HUDEP-2 (cell line): ENCODE data around the gene FNDC3B.

Experiments
- DNase-seq, 76 experiments: peaks; one replicate each; lab custom pipeline; 2025; ENCODE audit not compliant: unreplicated experiment in 76 of 76; lab: John Stamatoyannopoulos, UW

FNDC3B gene

GRCh38 chr3:172296975-172297332 lies 257.6 kb downstream of the FNDC3B start:
- no peak for DNase-seq

DNA sequence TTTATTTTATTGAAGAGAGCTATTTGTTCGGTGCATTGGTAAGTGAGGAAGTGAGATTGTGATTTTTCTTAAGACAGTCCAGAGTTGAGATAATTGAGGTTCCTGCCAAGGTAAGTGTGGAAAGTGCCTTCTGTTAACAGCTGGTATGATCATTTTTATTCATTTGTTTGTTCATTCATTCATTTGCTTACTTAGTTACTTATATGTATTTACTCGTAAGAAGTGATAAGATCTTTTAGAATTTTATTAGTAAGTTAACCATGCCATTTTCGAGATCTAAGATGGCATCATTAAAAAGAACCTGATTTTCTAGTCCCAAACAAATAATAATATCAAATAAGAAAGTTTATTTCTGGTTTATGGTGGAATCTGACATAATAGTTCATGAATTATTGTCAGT lies 258.9 kb downstream of the FNDC3B start:
- DNase-seq, result no peak

GRCh38 chr3:172300187-172300586 lies 260.8 kb downstream of the FNDC3B start:
- no peak for DNase-seq

DNA sequence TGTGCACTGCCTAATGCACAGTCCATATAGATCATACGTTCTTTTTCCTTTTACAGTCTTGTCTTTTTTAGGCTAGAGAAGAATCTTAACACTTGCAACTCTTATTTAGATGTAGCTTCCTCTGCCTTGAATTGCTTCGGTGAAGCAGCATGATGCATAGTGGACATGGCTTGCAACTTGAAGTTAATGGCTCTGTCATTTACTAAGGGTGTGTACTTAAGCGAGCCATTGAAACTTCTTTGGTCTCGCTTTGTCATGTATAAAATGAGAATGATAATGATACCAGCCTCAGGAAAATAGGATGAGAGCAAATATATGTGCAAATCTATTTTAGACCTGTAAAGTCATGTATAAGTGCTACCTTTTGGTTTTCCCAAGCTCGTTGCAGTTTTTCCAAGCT lies 261.5 kb downstream of the FNDC3B start:
- DNase-seq, result no peak

DNA sequence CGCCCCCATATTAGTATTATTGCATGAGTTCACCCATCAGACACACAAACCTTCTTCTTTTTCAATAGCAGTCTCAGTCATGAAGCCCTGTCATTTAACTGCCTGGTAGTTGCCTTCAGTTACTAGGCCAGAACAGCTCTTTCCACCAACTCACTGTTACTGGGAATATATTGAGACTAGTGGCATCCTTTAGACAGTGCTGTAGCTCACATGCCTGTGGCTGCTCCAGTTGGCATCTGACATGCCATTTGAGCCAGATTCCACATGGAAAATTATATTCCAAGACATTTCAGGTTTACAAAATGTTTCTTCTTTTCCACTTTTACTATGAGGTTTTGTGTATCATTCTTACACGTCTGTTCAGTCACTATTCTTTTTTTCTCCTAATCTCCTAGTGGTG lies 262.8 kb downstream of the FNDC3B start:
- DNase-seq, result no peak

DNA sequence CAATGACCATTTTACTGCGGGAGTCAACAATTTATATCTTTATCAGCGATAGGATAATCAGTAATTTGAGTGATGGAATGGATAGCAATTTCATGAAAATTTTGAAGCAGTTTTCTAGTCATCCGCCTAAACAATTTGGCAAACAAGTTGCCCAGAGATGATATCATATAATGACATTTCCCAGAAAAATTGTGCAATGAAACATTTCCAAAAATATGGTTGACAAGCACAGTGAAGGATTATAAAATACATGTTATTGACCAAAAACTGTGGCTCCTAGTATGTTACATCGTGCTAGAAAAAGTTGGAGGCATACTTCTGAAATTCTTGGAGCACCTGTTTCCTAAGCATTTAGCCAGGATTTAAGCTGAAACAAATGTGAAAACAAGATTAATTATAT lies 263.8 kb downstream of the FNDC3B start:
- DNase-seq, result no peak

GRCh38 chr3:172303941-172304558 lies 264.7 kb downstream of the FNDC3B start:
- DNase-seq, result no peak

- DNase-seq, result no peak
Observed at GRCh38 chr3:172305552-172305951, 266.2 kb downstream of the FNDC3B start.

- no peak for DNase-seq
Observed at GRCh38 chr3:172305974-172306373, 266.6 kb downstream of the FNDC3B start.

GRCh38 chr3:172307141-172307560 lies 267.8 kb downstream of the FNDC3B start:
- peak in 22 of 76 experiments; percentile 2 to 61 (median 29) for DNase-seq

DNA sequence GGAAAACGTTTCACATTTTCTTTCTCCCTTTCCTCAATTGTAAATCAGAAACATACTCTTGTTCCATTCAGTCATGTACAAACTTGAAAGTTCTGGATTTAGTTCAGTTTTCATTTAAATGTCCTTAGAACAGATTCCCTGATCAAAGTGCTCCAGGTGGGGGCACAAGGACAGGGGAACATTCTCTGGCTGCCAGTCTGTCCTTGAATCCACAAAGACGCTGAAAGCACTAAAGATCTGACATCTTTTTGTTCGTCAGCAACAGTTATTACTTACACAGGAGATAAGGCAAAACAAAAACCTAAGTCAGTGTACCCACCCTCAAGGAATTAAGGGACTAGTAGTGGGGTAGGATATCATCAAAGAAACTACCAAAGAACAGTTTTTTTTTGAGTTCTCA lies 269.7 kb downstream of the FNDC3B start:
- DNase-seq, result no peak

- DNase-seq, result no peak
Observed at GRCh38 chr3:172309741-172310427, 270.5 kb downstream of the FNDC3B start.

DNA sequence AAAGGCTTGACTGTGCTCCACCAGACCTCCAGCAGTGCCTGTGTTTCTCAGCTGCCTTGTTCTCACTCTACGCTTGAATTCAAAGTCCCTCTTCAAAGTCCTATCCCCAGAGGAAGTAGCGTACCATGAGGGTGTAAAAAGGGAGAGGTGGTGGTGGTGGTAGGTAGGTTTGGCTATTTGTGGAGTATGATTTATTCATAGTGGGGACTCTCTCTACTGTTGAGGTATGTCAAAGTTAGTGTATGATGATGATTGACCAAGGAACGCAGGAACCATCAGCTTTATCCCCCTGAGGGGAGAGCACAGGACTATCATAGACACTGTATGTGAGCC lies 271.0 kb downstream of the FNDC3B start:
- DNase-seq, result no peak

GRCh38 chr3:172311217-172311616 lies 271.8 kb downstream of the FNDC3B start:
- DNase-seq, result no peak

- DNase-seq, result no peak
Observed at GRCh38 chr3:172312001-172312400, 272.6 kb downstream of the FNDC3B start.

DNA sequence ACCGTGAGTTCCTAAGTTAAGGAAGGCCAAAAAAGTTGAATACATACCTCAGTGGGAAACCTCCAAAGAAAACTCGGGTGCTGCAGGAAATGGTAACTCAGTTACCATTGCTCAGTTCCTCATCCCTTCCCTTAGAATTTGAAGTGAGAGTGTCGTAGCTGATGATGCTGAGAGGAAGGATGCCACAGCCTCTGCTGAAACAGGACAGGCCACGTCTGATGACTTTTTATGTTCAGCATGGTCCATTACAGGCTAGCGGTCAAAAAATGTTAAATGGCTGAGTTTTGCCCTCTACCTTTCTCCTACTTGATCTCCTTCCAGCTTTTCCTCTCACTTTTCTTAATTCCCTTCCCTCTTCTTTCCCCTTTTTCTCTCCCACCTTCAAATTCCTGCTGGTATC lies 273.3 kb downstream of the FNDC3B start:
- no peak for DNase-seq

GRCh38 chr3:172313671-172314070 lies 274.3 kb downstream of the FNDC3B start:
- DNase-seq, result no peak

DNA sequence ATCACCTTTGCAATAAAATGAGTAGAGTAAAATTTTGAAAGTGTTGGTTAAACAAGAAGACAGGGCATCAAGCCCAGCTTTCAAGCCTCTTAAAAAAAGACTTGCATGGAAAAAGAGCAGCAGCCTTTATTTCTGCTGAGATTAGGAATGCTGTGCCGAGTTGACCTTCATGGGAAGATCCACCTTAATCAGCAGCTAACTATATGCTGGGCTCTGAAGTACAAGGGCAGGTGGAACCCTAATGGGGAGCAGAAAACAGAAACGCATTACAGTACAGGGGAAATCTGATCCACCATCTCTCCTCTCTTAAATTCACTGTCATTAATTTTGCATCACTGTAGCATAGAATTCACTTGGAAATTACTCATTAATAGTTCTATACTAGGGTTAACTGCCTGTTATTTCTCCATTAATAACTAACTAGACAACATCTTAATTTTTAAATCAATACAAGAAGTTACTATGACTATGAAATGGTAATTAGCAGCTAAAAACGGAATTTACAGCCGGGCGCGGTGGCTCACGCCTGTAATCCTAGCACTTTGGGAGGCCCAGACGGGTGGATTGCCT lies 275.3 kb downstream of the FNDC3B start:
- DNase-seq, result no peak

GRCh38 chr3:172315401-172316091 lies 276.2 kb downstream of the FNDC3B start:
- peak in 13 of 76 experiments; percentile 3 to 46 (median 19) for DNase-seq

DNA sequence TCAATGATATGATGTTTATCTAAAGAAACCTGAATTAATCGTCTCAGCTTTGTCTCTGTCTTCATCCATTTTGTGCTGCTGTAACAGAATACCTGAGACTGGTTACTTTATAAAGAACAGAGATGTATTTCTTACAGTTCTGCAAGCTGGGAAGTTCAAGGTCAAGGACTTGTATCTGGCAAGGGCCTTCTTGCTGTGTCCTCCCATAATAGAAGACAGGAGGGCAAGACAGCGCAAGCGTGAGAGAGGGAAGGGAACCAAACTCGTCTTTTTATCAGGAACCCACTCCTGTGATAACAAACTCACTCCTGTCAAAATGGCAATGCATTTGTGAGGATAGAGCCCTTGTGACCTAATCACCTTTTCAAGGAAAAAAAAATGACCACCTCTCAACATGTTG lies 277.4 kb downstream of the FNDC3B start:
- no peak for DNase-seq

DNA sequence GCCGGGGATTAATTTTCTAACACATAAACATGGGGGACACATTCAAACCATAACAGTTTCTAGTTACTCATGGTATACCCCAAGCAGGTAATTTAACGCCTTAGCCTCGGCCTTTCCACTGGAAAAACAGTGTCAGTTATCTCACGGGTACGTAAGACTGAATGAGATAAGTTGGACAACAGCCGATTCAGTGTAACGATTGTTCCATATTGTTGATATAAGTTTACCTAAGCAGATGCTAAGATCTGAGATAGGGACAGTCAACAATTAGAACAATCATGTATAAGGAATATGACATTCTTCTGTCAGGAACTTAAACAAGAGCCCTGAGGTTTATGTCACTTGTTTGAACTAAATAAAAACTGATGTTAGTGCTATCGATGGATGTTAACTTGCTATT lies 278.1 kb downstream of the FNDC3B start:
- no peak for DNase-seq

DNA sequence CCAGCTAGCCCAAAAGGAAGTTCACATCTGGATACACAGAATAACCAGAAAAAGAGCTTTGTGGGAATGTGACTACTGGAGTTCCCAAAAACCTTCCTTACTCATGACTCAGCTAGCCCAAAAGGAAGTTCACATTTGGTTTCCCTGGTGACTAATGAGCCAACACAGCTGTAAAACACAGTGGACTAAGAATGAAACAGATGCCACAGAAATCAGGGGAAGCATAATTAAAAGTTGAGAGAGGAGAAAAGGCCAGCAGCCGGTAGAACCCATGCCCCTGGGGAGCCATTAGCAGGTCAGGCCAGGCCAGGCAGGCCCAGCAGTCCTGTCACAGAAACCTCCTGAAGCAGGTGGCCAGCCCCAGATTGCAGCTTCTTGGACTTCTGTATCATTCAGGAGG lies 278.6 kb downstream of the FNDC3B start:
- DNase-seq, result no peak
